Kidney (tissue), 14 donors: ENCODE data around the gene DNMBP. TPM values are rescaled to one million over a fixed set of nuclear protein-coding genes. Genes with fewer than 3 reads are reported as not detected.
A peak's percentile ranks its signal among the peaks of the same experiment; 100 is the strongest.

ENCODE experiments used
- DNase-seq, 5 donors: peaks; one replicate each; pipeline ENCODE4 v3.0.0-alpha.2; 2013 to 2020
- FAIRE-seq: peaks from 2 replicates; lab custom pipeline; 2012; peaks lifted over from hg19 to GRCh38; lab: Jason Lieb, UNC
- H3K27ac ChIP-seq, 2 donors: one replicate each; pipeline ENCODE4 v1.7.0; 2013; ENCODE audit warnings: low read depth in 2 of 2, low read length in 2 of 2, inconsistent platforms in 1 of 2
- H3K27me3 ChIP-seq: one replicate; pipeline ENCODE4 v1.7.1; 2013; ENCODE audit warnings: low read length, inconsistent platforms; ENCODE audit not compliant: control insufficient read depth, insufficient read depth
- H3K36me3 ChIP-seq, 3 donors: one replicate each; pipeline versions ENCODE4 v1.7.0 to v1.7.1; 2013; ENCODE audit warnings: low read length in 3 of 3, control low read depth in 1 of 3, inconsistent platforms in 1 of 3; ENCODE audit not compliant: insufficient read depth in 3 of 3, control insufficient read depth in 2 of 3
- H3K4me1 ChIP-seq, 3 donors: one replicate each; pipeline versions ENCODE4 v1.7.0 to v1.7.1; 2013; ENCODE audit warnings: low read length in 3 of 3, inconsistent platforms in 1 of 3, low read depth in 1 of 3; ENCODE audit not compliant: control insufficient read depth in 2 of 3, insufficient read depth in 2 of 3
- H3K4me3 ChIP-seq, 3 donors: one replicate each; pipeline versions ENCODE4 v1.7.0 to v1.8.1; 2013; ENCODE audit warnings: low read length in 3 of 3, control low read depth in 1 of 3, inconsistent platforms in 1 of 3
- H3K9ac ChIP-seq, 3 donors: one replicate each; pipeline versions ENCODE4 v1.7.0 to v1.7.1; 2013; ENCODE audit warnings: low read length in 3 of 3, control low read depth in 1 of 3, inconsistent platforms in 1 of 3
- H3K9me3 ChIP-seq, 3 donors: one replicate each; pipeline versions ENCODE4 v1.7.0 to v1.7.1; 2013; ENCODE audit warnings: low read length in 3 of 3, control low read depth in 1 of 3, inconsistent platforms in 1 of 3; ENCODE audit not compliant: control insufficient read depth in 2 of 3, insufficient read depth in 1 of 3
- intact Hi-C: fragments of 100-400 bp; cut with DNase I; formaldehyde crosslinking; loops from one replicate; pipeline ENCODE4 v1.11.1; 2022
- polyA plus RNA-seq: library from polyadenylated mRNA; stranded (reverse); fragments of 350-450 nt; fragmentation: Illumina TruSeq; extraction: RNeasy Lipid Tissue Mini Kit (QIAGEN cat#74804); gene quantifications from one replicate; pipeline ENCODE4 v1.2.3, GENCODE V29; 2014; ENCODE audit warnings: low read depth, low replicate concordance; ENCODE audit not compliant: insufficient read depth
- total RNA-seq: library from RNA; stranded (reverse); fragmentation: NEBNext Ultra II Directional; extraction: Animal tissue kit (Norgen Biotek cat#: 25700); gene quantifications from one replicate; pipeline ENCODE4 v1.2.1, GENCODE V29; 2021
- TF ChIP-seq, protein P1 (sequence below): IDR thresholded peaks from 3 replicates; pipeline ENCODE4 v1.5.1; 2012; ENCODE audit warnings: mild to moderate bottlenecking, moderate library complexity, borderline replicate concordance; ENCODE audit not compliant: insufficient read depth; ENCODE audit errors: extremely low read depth
- donor health status: control.
- donor health status: control.
- donor health status: control.
- donor health status: control.
- donor health status: control.
- donor health status: DM: yes; HTN: yes; CAD: no.
- donor health status: Normal renal cell carcinoma (clear cell type).

The DNMBP gene
- total and polyA plus RNA-seq, 2 donors from 2014 or later = 11.6 to 23.7 TPM

GRCh38 chr10:100004805-100005510, 4.8 kb downstream of the DNMBP start:
- no peaks in the 10 kb centered on the region for H3K9me3 ChIP-seq
- H3K27ac ChIP-seq = no peak overlapping the region
- intact Hi-C loops = no loop called here
- H3K4me1 ChIP-seq = peaks cover 2 to 12% (median 10%) of the 10 kb centered on the region in 3 donors
- FAIRE-seq = no peak
- TF ChIP-seq, protein P1, sequence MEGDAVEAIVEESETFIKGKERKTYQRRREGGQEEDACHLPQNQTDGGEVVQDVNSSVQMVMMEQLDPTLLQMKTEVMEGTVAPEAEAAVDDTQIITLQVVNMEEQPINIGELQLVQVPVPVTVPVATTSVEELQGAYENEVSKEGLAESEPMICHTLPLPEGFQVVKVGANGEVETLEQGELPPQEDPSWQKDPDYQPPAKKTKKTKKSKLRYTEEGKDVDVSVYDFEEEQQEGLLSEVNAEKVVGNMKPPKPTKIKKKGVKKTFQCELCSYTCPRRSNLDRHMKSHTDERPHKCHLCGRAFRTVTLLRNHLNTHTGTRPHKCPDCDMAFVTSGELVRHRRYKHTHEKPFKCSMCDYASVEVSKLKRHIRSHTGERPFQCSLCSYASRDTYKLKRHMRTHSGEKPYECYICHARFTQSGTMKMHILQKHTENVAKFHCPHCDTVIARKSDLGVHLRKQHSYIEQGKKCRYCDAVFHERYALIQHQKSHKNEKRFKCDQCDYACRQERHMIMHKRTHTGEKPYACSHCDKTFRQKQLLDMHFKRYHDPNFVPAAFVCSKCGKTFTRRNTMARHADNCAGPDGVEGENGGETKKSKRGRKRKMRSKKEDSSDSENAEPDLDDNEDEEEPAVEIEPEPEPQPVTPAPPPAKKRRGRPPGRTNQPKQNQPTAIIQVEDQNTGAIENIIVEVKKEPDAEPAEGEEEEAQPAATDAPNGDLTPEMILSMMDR = no peak
- no peak overlapping the region for H3K4me3 ChIP-seq
- H3K27me3 ChIP-seq = no peaks in the 10 kb centered on the region
- DNase-seq = no peak
- H3K9ac ChIP-seq = no peak overlapping the region
- no peaks in the 10 kb centered on the region for H3K36me3 ChIP-seq

DNA sequence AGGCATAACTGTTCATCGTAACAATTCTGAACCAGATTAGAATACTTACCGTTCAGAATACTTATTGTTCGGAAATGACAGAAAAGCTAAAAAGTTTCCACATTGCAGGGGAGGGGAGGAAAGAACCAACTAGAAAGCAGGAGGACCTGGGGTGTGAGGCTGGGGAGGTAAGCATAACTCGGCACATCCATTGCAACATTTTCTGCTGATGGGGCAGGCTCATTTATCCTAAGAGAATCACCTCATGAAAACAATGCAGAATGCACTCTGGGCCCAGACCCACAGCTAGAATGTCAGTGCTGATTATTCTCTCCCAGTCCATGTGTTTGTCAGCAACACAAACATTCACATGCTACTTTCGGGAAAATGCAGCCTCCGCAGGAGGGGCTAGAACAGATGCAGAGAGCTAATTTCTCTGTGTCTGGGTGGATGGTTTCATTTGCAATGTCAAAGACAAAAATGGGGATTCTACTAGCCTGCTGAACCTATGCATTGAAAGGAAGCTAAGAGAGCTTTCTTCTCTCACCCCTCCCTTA, 9.6 kb downstream of the DNMBP start:
- H3K9me3 ChIP-seq = no peaks in the 10 kb centered on the region

DNA sequence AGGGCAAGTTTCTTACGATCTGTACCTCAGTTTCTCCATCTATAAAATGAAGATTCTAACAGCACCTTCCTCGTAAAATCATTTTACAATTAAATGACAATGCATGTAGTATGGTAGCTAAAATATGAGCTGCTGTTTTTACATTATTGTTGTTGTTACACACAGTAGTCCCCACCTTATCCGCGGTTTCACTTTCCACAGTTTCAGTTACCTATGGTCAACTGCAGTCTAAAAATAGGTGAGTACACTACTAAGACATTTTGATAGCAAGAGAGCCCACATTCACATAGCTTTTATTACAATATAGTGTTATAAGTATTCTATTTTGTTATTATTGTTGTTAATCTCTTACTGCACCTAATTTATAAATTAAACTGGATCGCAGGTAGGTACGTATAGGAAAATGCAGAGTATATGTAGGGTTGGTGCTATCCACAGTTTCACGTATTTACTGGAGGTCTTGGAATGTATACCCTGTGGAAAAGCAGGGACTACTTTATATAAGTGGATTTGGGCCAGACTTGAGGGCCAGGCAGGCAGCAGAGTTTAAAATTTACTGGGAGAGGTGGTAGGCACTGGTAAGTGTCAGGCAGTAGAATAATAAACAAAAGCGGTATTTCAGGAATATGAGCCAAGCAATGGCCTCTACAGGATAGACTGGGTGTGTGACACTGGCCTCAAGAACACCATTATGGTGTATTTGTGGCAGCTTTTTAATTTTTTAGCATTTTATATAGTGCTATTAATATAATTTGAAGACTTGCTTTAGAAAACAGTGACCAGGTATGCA, 10.2 kb downstream of the DNMBP start:
- H3K9ac ChIP-seq = no peak overlapping the region
- no peaks in the 10 kb centered on the region for H3K27me3 ChIP-seq
- H3K4me1 ChIP-seq = peaks cover 0 to 5% (median 2%) of the 10 kb centered on the region in 3 donors
- no peak for FAIRE-seq
- TF ChIP-seq, protein P1 = no peak
- H3K27ac ChIP-seq = no peak overlapping the region
- H3K36me3 ChIP-seq = no peaks in the 10 kb centered on the region
- no peaks in the 10 kb centered on the region for H3K9me3 ChIP-seq
- no peak for DNase-seq
- H3K4me3 ChIP-seq = peak overlapping the region in 1 of 3 donors; percentile 12
- intact Hi-C loops = no loop called here

More for the DNA sequence above, 9.6 kb downstream of the DNMBP start:
- no peak for DNase-seq
- Histone ChIP-seq H3K4me3 (no peak overlapping the region), H3K27me3 (no peaks in the 10 kb centered on the region), H3K27ac (no peak overlapping the region), H3K36me3 (no peaks in the 10 kb centered on the region), H3K4me1 (peaks cover 0 to 5% (median 1%) of the 10 kb centered on the region in 3 donors), H3K9ac (no peak overlapping the region)
- TF ChIP-seq, protein P1 = no peak
- no peak for FAIRE-seq
- intact Hi-C loops = no loop called here
